ENCODE data around the gene PPARA. TPM values are rescaled to one million over a fixed set of nuclear protein-coding genes. Genes with fewer than 3 reads are reported as not detected.

The PPARA gene
- total RNA-seq, 1 experiment from 2014 or later = 10.7 TPM

DNA sequence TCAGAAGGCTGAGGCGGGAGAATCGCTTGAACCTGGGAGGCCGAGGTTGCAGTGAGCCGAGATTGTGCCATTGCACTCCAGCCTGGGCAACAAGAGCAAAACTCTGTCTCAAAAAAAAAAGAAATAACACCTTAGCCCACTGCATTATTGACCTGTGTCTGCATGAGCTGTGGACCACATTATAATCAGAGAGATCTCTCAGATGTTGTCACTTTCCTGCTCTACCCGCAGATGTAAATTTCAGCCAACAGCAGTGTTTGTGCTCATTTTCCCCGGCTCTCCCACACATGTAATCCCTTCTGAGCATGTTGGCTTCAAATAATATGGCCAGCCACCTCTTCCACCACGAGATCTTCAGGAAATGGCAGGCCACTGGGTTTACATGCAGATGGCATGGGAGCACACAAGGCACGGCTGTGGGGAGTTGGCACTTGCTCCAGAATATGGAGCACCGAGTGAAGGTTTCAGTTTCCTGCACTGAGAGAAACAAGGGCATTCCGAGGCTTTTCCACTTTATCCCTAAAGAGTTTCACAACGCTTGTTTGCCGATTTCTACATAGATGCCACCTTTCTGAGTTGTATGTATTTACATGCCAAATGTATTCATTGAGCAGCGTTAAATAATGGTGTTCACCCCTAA lies 80.1 kb downstream of the PPARA start:
- Histone ChIP-seq H3K4me1 (ENCODE audit: control insufficient read depth, insufficient read depth, low read length) (no peaks in the 10 kb centered on the region; the same call in 1 of the 2 replicates), H3K36me3 (ENCODE audit: control insufficient read depth, insufficient read depth, low read length) (no peaks in the 10 kb centered on the region), H3K27me3 (ENCODE audit: control insufficient read depth, insufficient read depth, low read length) (no peaks in the 10 kb centered on the region), H3K27ac (ENCODE audit: low read length) (no peak overlapping the region), H3K4me3 (ENCODE audit: low read depth in 2 of 2, low read length in 2 of 2) (no peak overlapping the region), H3K9me3 (ENCODE audit: control insufficient read depth, insufficient read depth, low read depth, low read length) (no peaks in the 10 kb centered on the region)
- no peak for DNase-seq (ENCODE audit: low read depth, low spot score)
- no TSS peak for BruUV-seq (replicated peaks)
- POLR2A ChIA-PET = interaction anchor here (0.5 kb wide), 1 partner anchor 8 kb away, joined by 3 read pairs; no protein-coding TSS in a partner anchor
- intact Hi-C loops (cut with micrococcal nuclease; ENCODE audit: unreplicated experiment) = no loop called here
- CTCF ChIA-PET = no interaction called here
- TF ChIP-seq POLR2AphosphoS5 (IDR thresholded peaks at IDR 0.05; ENCODE audit: low read depth, low read length) (no peak), SIN3A (IDR thresholded peaks at IDR 0.05; ENCODE audit: borderline replicate concordance, insufficient read depth, low read depth, low read length) (no peak), TCF7L2 (IDR thresholded peaks at IDR 0.05; ENCODE audit: low read depth, low read length) (no peak)
- TF ChIP-seq, protein P1, sequence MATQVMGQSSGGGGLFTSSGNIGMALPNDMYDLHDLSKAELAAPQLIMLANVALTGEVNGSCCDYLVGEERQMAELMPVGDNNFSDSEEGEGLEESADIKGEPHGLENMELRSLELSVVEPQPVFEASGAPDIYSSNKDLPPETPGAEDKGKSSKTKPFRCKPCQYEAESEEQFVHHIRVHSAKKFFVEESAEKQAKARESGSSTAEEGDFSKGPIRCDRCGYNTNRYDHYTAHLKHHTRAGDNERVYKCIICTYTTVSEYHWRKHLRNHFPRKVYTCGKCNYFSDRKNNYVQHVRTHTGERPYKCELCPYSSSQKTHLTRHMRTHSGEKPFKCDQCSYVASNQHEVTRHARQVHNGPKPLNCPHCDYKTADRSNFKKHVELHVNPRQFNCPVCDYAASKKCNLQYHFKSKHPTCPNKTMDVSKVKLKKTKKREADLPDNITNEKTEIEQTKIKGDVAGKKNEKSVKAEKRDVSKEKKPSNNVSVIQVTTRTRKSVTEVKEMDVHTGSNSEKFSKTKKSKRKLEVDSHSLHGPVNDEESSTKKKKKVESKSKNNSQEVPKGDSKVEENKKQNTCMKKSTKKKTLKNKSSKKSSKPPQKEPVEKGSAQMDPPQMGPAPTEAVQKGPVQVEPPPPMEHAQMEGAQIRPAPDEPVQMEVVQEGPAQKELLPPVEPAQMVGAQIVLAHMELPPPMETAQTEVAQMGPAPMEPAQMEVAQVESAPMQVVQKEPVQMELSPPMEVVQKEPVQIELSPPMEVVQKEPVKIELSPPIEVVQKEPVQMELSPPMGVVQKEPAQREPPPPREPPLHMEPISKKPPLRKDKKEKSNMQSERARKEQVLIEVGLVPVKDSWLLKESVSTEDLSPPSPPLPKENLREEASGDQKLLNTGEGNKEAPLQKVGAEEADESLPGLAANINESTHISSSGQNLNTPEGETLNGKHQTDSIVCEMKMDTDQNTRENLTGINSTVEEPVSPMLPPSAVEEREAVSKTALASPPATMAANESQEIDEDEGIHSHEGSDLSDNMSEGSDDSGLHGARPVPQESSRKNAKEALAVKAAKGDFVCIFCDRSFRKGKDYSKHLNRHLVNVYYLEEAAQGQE (IDR thresholded peaks at IDR 0.05; ENCODE audit: insufficient read depth in 1 of 2, low read depth in 2 of 2, low read length in 1 of 2) = no peak
- TF ChIP-seq, protein P2, sequence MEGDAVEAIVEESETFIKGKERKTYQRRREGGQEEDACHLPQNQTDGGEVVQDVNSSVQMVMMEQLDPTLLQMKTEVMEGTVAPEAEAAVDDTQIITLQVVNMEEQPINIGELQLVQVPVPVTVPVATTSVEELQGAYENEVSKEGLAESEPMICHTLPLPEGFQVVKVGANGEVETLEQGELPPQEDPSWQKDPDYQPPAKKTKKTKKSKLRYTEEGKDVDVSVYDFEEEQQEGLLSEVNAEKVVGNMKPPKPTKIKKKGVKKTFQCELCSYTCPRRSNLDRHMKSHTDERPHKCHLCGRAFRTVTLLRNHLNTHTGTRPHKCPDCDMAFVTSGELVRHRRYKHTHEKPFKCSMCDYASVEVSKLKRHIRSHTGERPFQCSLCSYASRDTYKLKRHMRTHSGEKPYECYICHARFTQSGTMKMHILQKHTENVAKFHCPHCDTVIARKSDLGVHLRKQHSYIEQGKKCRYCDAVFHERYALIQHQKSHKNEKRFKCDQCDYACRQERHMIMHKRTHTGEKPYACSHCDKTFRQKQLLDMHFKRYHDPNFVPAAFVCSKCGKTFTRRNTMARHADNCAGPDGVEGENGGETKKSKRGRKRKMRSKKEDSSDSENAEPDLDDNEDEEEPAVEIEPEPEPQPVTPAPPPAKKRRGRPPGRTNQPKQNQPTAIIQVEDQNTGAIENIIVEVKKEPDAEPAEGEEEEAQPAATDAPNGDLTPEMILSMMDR (IDR thresholded peaks at IDR 0.05) = no peak
- ATAC-seq = no peak
- in situ Hi-C loops (cut with HindIII; ENCODE audit: low pct_unique_long_range_greater_than_20kb, low sequenced_read_pairs) = no loop called here

DNA sequence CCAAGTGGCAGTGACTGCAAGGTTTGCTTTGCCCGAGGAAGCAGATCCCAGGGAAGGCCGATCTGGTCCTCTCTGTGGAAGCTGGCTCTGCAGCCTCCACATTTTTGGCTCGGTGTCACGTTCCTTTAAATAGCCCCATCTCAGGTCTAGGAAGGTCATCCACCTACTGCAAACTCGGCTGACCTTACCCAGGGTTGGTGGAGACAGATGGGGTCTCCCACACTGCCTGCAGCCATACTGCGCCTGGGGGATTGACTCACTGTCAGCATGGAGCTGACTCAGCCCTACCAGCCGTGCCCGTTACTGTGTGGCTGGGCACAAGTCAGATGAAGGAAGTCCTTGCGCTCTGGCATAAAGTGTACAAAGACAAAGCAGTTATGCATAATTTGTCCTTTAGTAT lies 82.9 kb downstream of the PPARA start:
- Histone ChIP-seq H3K36me3 (ENCODE audit: control insufficient read depth, insufficient read depth, low read length) (no peaks in the 10 kb centered on the region), H3K27ac (ENCODE audit: low read length) (no peak overlapping the region), H3K4me1 (ENCODE audit: control insufficient read depth, insufficient read depth, low read length) (no peaks in the 10 kb centered on the region; the same call in 1 of the 2 replicates), H3K4me3 (ENCODE audit: low read depth in 2 of 2, low read length in 2 of 2) (no peak overlapping the region), H3K27me3 (ENCODE audit: control insufficient read depth, insufficient read depth, low read length) (no peaks in the 10 kb centered on the region), H3K9me3 (ENCODE audit: control insufficient read depth, insufficient read depth, low read depth, low read length) (no peaks in the 10 kb centered on the region)
- CTCF ChIA-PET = no interaction called here
- TF ChIP-seq POLR2AphosphoS5 (IDR thresholded peaks at IDR 0.05; ENCODE audit: low read depth, low read length) (no peak), SIN3A (IDR thresholded peaks at IDR 0.05; ENCODE audit: borderline replicate concordance, insufficient read depth, low read depth, low read length) (no peak), TCF7L2 (IDR thresholded peaks at IDR 0.05; ENCODE audit: low read depth, low read length) (no peak)
- TF ChIP-seq, protein P2 (IDR thresholded peaks at IDR 0.05) = no peak
- TF ChIP-seq, protein P1 (IDR thresholded peaks at IDR 0.05; ENCODE audit: insufficient read depth in 1 of 2, low read depth in 2 of 2, low read length in 1 of 2) = no peak
- POLR2A ChIA-PET = no interaction called here
- DNase-seq (ENCODE audit: low read depth, low spot score) (peak; percentile 18), ATAC-seq (peak; percentile 98)
- in situ Hi-C loops (cut with HindIII; ENCODE audit: low pct_unique_long_range_greater_than_20kb, low sequenced_read_pairs) = no loop called here
- intact Hi-C loops (cut with micrococcal nuclease; ENCODE audit: unreplicated experiment) = no loop called here
- no TSS peak for BruUV-seq (replicated peaks)

All from Panc1 (cell line).